Osteoblast (primary cell): ENCODE results near the gene PHF23. TPM values are rescaled to one million over a fixed set of nuclear protein-coding genes. Genes with fewer than 3 reads are reported as not detected.

Experiments
- DNase-seq: peaks from one replicate; pipeline ENCODE4 v3.0.0; 2011; ENCODE audit warnings: low spot score, mixed read lengths; ENCODE audit not compliant: insufficient read length; ENCODE audit errors: missing footprints
- H2AFZ ChIP-seq: 2 replicates; pipeline ENCODE4 v1.6.0; 2011; ENCODE audit warnings: mild to moderate bottlenecking, low read length
- H3K27ac ChIP-seq: 2 replicates; pipeline ENCODE4 v1.5.1; 2011; ENCODE audit warnings: mild to moderate bottlenecking, low read depth, low read length, moderate library complexity
- H3K27me3 ChIP-seq: 2 replicates; pipeline ENCODE4 v1.6.0; 2012; ENCODE audit warnings: mild to moderate bottlenecking, control low read depth, inconsistent platforms, low read length, moderate library complexity; ENCODE audit not compliant: insufficient read depth
- H3K36me3 ChIP-seq: 2 replicates; pipeline ENCODE4 v1.5.1; 2011; ENCODE audit warnings: mild to moderate bottlenecking, low read length, control low read depth, moderate library complexity; ENCODE audit not compliant: insufficient read depth
- H3K4me1 ChIP-seq: 2 replicates; pipeline ENCODE4 v1.5.1; 2011; ENCODE audit warnings: mild to moderate bottlenecking, low read length, control low read depth, moderate library complexity; ENCODE audit not compliant: insufficient read depth
- H3K4me2 ChIP-seq: 2 replicates; pipeline ENCODE4 v1.6.0; 2011; ENCODE audit warnings: mild to moderate bottlenecking, low read length; ENCODE audit not compliant: insufficient read depth
- H3K4me3 ChIP-seq: fragments of 200-600 bp; sonication (generic); 3 replicates; pipeline ENCODE4 v1.5.1; 2012; ENCODE audit warnings: mild to moderate bottlenecking, low read length, inconsistent platforms; ENCODE audit not compliant: insufficient read depth
- H3K79me2 ChIP-seq: 2 replicates; pipeline ENCODE4 v1.6.0; 2012; ENCODE audit warnings: mild to moderate bottlenecking, low read length, control low read depth, inconsistent platforms; ENCODE audit not compliant: insufficient read depth
- H3K9me3 ChIP-seq: 2 replicates; pipeline ENCODE4 v1.5.1; 2011; ENCODE audit warnings: low read depth, low read length, control low read depth
- H4K20me1 ChIP-seq: 2 replicates; pipeline ENCODE4 v1.6.0; 2012; ENCODE audit warnings: mild to moderate bottlenecking, low read length, control low read depth; ENCODE audit not compliant: insufficient read depth
- total RNA-seq: library from RNA; depleted of rRNA; stranded (reverse); fragments of >200 nt; gene quantifications from 2 replicates; pipeline ENCODE4 v1.2.3, GENCODE V29; 2012
- TF ChIP-seq, protein P1 (sequence below): IDR thresholded peaks from 2 replicates; pipeline ENCODE4 v1.5.1; 2011; ENCODE audit warnings: mild to moderate bottlenecking, low read depth, low read length, moderate library complexity; ENCODE audit errors: extremely low read depth

PHF23 gene
- total RNA-seq, 1 donor = 53.2 TPM

DNA sequence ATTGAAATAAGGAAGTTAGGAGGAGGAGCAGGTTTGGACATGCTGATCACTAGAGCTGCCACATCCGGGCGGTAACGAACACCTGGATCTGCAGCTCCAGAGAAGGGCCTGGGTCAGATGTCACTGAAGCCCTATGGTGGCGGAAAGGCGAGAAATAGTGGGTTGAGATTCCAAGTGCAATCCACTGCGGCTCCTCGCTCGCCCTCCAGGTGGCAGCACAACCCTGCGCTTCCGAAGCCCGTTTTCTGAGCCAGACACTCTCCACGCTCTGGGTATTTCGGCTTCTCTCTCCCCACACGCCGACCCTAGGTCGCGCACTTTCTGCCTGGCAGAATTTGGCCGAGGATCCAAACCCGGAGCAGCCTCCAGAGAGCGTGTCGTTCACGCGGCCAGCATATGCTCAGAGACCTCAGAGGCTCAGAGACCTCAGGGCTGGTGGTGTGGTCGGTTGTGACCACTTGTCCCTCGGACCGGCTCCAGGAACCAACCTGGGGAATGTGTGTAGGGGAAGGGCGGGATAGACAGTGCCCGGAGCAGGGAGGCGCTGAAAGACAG, 41.3 kb upstream of the PHF23 start:
- Histone ChIP-seq H4K20me1 (no peaks in the 10 kb centered on the region), H3K4me3 (peak overlapping the region; percentile 65), H3K36me3 (no peaks in the 10 kb centered on the region), H3K4me1 (peaks cover 9% of the 10 kb centered on the region), H3K27me3 (peaks cover 37% of the 10 kb centered on the region), H3K9me3 (no peaks in the 10 kb centered on the region), H3K4me2 (peak overlapping the region; percentile 85), H3K79me2 (no peaks in the 10 kb centered on the region), H2AFZ (peak overlapping the region; percentile 53), H3K27ac (peak overlapping the region; percentile 67)
- peak; percentile 98 for DNase-seq
- TF ChIP-seq, protein P1, sequence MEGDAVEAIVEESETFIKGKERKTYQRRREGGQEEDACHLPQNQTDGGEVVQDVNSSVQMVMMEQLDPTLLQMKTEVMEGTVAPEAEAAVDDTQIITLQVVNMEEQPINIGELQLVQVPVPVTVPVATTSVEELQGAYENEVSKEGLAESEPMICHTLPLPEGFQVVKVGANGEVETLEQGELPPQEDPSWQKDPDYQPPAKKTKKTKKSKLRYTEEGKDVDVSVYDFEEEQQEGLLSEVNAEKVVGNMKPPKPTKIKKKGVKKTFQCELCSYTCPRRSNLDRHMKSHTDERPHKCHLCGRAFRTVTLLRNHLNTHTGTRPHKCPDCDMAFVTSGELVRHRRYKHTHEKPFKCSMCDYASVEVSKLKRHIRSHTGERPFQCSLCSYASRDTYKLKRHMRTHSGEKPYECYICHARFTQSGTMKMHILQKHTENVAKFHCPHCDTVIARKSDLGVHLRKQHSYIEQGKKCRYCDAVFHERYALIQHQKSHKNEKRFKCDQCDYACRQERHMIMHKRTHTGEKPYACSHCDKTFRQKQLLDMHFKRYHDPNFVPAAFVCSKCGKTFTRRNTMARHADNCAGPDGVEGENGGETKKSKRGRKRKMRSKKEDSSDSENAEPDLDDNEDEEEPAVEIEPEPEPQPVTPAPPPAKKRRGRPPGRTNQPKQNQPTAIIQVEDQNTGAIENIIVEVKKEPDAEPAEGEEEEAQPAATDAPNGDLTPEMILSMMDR = peak; percentile 91

DNA sequence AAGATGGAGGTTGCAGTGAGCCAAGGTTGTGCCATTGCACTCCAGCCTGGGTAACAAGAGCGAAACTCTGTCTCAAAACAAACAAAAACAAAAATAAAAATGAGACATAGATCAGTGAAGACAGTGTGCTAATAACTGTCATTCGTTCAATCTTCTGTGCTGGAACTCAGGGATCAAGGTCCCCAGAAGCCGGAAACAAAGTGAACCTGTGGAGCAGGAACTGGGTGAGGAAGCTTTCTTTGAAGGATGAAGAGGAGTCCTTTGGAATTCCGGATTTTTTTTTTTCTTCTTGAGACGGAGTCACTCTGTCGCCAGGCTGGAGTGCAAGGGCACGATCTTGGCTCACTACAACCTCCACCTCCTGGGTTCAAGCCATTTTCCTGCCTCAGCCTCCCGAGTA, 40.2 kb upstream of the PHF23 start:
- no peaks in the 10 kb centered on the region for H3K9me3 ChIP-seq
- no peak overlapping the region for H2AFZ ChIP-seq
- peaks cover 30% of the 10 kb centered on the region for H3K27me3 ChIP-seq
- H3K4me3 ChIP-seq = no peak overlapping the region
- no peaks in the 10 kb centered on the region for H4K20me1 ChIP-seq
- H3K4me1 ChIP-seq = peaks cover 9% of the 10 kb centered on the region
- H3K36me3 ChIP-seq = no peaks in the 10 kb centered on the region
- TF ChIP-seq, protein P1 = no peak
- no peak for DNase-seq
- H3K27ac ChIP-seq = no peak overlapping the region
- H3K79me2 ChIP-seq = no peaks in the 10 kb centered on the region
- no peak overlapping the region for H3K4me2 ChIP-seq

DNA sequence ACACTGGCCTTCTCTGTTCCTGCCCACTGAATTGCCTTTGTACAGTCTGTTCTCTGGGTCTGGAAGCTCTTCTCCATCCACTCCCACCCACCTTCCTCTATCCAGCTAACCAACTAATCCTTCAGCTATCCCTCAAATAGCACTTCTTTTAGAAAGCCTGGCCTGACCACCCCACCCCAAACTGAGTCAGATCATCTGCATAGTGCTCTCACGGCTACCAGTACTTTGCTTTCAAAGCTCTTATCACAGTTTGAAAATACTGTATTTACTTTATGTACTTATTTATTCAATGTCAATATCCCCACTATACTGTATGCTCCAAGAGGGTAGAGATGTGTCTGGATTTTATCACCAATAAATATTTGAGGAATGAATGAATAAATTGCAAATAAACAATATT, 27.5 kb upstream of the PHF23 start:
- TF ChIP-seq, protein P1 = no peak
- no peaks in the 10 kb centered on the region for H3K79me2 ChIP-seq
- no peak overlapping the region for H3K4me3 ChIP-seq
- H3K4me2 ChIP-seq = no peak overlapping the region
- no peaks in the 10 kb centered on the region for H4K20me1 ChIP-seq
- H3K27ac ChIP-seq = no peak overlapping the region
- H3K4me1 ChIP-seq = peaks cover 12% of the 10 kb centered on the region
- DNase-seq = no peak
- no peak overlapping the region for H2AFZ ChIP-seq
- H3K27me3 ChIP-seq = peaks cover 12% of the 10 kb centered on the region
- no peaks in the 10 kb centered on the region for H3K9me3 ChIP-seq
- no peaks in the 10 kb centered on the region for H3K36me3 ChIP-seq

DNA sequence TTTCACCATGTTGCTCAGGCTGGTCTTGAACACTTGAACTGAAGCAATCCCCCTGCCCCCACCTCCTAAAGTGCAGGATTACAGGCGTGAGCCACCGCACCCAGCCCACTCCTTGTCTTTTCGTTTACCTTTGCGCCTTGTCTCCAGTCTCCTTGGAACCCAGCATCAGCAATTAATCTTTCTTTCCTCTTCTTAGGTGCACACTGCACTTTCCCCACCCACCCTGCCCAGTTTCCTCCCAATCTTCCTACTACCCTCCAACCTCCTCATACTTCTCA, 24.5 kb upstream of the PHF23 start:
- H3K9me3 ChIP-seq = no peaks in the 10 kb centered on the region
- peak overlapping the region; percentile 88 for H2AFZ ChIP-seq
- no peak for DNase-seq
- peaks cover 18% of the 10 kb centered on the region for H3K4me1 ChIP-seq
- H3K36me3 ChIP-seq = peaks cover 9% of the 10 kb centered on the region
- no peak overlapping the region for H3K27ac ChIP-seq
- H3K79me2 ChIP-seq = no peaks in the 10 kb centered on the region
- no peak overlapping the region for H3K4me3 ChIP-seq
- H3K4me2 ChIP-seq = no peak overlapping the region
- H3K27me3 ChIP-seq = peaks cover 15% of the 10 kb centered on the region
- TF ChIP-seq, protein P1 = no peak
- no peaks in the 10 kb centered on the region for H4K20me1 ChIP-seq
